Placental epithelial cell (primary cell): ENCODE measurements around the gene RNF125. TPM values are rescaled to one million over a fixed set of nuclear protein-coding genes. Genes with fewer than 3 reads are reported as not detected.

ENCODE experiments used
- total RNA-seq: library from RNA; depleted of rRNA; stranded (reverse); fragments of >200 nt; gene quantifications from 2 replicates; pipeline ENCODE4 v1.2.3, GENCODE V29; 2012

The RNF125 gene
- 0.43 and 0.79 TPM in 2 replicates for total RNA-seq

DNA sequence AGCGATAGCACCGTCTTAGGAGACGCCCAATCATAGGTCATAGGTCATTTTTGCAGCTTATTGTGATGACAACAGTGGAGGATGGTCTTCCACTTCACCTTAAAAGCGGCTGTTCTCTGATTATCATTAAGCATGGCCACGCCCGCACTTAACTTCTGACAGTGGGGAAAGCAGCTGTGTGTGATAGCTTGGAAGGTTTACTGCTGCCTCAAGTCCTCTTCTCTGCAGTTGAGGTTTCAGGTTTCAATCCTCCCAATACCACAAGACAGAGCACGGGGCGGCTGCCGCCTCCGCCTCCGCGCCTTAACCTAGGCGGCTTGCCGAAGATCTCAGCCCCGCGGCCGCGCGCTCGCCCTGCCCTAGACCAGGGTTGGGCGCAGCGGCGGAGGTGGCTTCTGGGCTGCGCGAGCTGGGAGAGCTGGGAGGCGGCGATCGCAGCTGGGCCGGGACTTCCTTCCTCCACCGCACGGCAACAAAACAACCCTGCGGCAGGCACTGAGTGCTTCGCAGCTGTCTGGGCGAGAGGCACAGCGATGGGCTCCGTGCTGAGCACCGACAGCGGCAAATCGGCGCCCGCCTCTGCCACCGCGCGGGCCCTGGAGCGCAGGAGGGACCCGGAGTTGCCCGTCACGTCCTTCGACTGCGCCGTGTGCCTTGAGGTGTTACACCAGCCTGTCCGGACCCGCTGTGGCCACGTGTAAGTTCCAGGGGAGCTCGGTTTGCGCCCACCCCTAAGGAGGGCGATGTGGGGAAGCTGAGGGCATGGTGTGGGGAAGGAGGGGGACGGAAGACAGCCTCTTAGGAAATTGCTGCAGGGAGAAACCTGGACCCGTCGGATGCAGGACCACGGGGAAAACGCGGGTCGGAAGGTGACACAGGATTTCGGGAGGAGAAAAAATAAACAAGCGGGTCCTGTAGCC lies at the start of gene RNF125:
Gene RNF125, plus strand, starts transcription at position 495 of the 920 bp plus-strand sequence. Its CDS starts 39 bp downstream, at position 534.

DNA sequence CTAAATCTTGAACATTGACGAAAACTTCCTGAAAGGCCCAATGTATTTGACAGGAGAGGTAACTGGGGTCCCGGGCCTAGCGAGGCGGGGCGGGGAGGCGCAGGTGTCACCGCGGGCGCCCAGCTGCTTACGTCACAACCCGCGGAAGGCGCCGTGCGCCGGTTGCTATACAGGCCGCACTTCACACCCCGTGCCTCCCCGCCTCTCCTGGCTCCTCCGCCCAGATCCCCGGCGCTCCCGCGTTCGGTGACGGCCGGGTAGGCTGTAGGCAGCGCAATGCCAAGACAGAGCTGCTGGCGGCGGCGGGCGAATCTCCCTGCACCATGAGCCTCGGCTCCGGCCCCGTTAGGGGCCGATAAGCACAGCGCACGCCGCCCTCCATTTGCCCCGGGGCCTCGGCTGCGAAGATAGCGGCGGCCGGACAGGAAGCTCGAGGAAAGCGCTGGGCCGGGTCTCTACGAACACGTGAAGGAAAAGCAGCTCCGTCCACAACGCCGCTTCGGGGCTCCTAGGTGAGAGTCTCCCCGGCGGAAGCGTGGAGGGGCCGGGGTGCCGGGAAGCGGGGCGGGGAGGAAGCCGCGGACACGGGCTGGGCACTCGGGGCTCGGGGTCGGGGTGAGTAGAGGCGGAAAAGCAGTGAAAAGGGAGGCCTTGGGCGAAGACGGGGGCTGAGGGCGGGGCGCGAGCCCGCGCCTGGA lies 73.2 kb downstream of the RNF125 start, which contains the start of gene RNF138:
Gene RNF138, plus strand, starts transcription at position 151 of the 698 bp plus-strand sequence. CDS start 903 bp downstream, outside the sequence.

Other genes with a start within 250 kb of the RNF125 start
- gene TRAPPC8, start 75.7 kb upstream of the RNF125 start, total RNA-seq: 38.5 and 47.8 TPM in 2 replicates
- 10.3 and 23.2 TPM in 2 replicates for gene RNF138, start 73.0 kb downstream of the RNF125 start, total RNA-seq
- gene MEP1B, start 171.2 kb downstream of the RNF125 start, total RNA-seq: under 0.01 and 0.11 TPM in 2 replicates